ENCODE data around the gene PPP2R3A.

PPP2R3A gene

GRCh38 chr3:136038668-136039067, 73.1 kb downstream of the PPP2R3A start:
- H3K27me3 ChIP-seq (ENCODE audit: control insufficient read depth, insufficient read depth, low read length): no peaks in the 10 kb centered on the region
- TF ChIP-seq CTCF (IDR thresholded peaks at IDR 0.05): no peak
- H3K36me3 ChIP-seq (ENCODE audit: control insufficient read depth, insufficient read depth, low read length): no peaks in the 10 kb centered on the region
- no peak overlapping the region for H3K27ac ChIP-seq
- no peak overlapping the region for H3K9ac ChIP-seq
- no peak overlapping the region for H2AFZ ChIP-seq
- no peaks in the 10 kb centered on the region for H3K9me3 ChIP-seq (ENCODE audit: control insufficient read depth, low read length)
- H3K79me2 ChIP-seq: peaks cover 3% of the 10 kb centered on the region
- H3K4me3 ChIP-seq (ENCODE audit: low read depth, low read length): no peak overlapping the region
- H3K4me2 ChIP-seq (ENCODE audit: low read length): no peak overlapping the region
- H3K4me1 ChIP-seq: no peaks in the 10 kb centered on the region

GRCh38 chr3:136042608-136043221, 77.2 kb downstream of the PPP2R3A start:
- H3K4me1 ChIP-seq: no peaks in the 10 kb centered on the region
- H3K79me2 ChIP-seq: peaks cover 3% of the 10 kb centered on the region
- H3K9ac ChIP-seq: no peak overlapping the region
- no peaks in the 10 kb centered on the region for H3K27me3 ChIP-seq (ENCODE audit: control insufficient read depth, insufficient read depth, low read length)
- H3K9me3 ChIP-seq (ENCODE audit: control insufficient read depth, low read length): no peaks in the 10 kb centered on the region
- H3K27ac ChIP-seq: no peak overlapping the region
- no peaks in the 10 kb centered on the region for H3K36me3 ChIP-seq (ENCODE audit: control insufficient read depth, insufficient read depth, low read length)
- H3K4me3 ChIP-seq (ENCODE audit: low read depth, low read length): no peak overlapping the region
- peak; percentile 66 for TF ChIP-seq CTCF (IDR thresholded peaks at IDR 0.05)
- H3K4me2 ChIP-seq (ENCODE audit: low read length): no peak overlapping the region
- no peak overlapping the region for H2AFZ ChIP-seq

- Histone ChIP-seq H2AFZ (no peak overlapping the region), H3K4me3 (ENCODE audit: low read depth, low read length) (no peak overlapping the region), H3K36me3 (ENCODE audit: control insufficient read depth, insufficient read depth, low read length) (no peaks in the 10 kb centered on the region), H3K4me2 (ENCODE audit: low read length) (no peak overlapping the region), H3K9ac (no peak overlapping the region), H3K27ac (no peak overlapping the region), H3K9me3 (ENCODE audit: control insufficient read depth, low read length) (no peaks in the 10 kb centered on the region), H3K4me1 (no peaks in the 10 kb centered on the region), H3K27me3 (ENCODE audit: control insufficient read depth, insufficient read depth, low read length) (no peaks in the 10 kb centered on the region), H3K79me2 (peaks cover 3% of the 10 kb centered on the region)
- no peak for TF ChIP-seq CTCF (IDR thresholded peaks at IDR 0.05)
Observed at GRCh38 chr3:136044980-136045745, 79.6 kb downstream of the PPP2R3A start.

- Histone ChIP-seq H3K27me3 (ENCODE audit: control insufficient read depth, insufficient read depth, low read length) (no peaks in the 10 kb centered on the region), H3K27ac (no peak overlapping the region), H3K4me3 (ENCODE audit: low read depth, low read length) (no peak overlapping the region), H3K79me2 (peaks cover 2% of the 10 kb centered on the region), H3K9ac (no peak overlapping the region), H3K4me1 (no peaks in the 10 kb centered on the region), H2AFZ (no peak overlapping the region), H3K36me3 (ENCODE audit: control insufficient read depth, insufficient read depth, low read length) (no peaks in the 10 kb centered on the region), H3K4me2 (ENCODE audit: low read length) (no peak overlapping the region), H3K9me3 (ENCODE audit: control insufficient read depth, low read length) (no peaks in the 10 kb centered on the region)
- no peak for TF ChIP-seq CTCF (IDR thresholded peaks at IDR 0.05)
Observed at GRCh38 chr3:136048068-136048467, 82.5 kb downstream of the PPP2R3A start.

Measured in parathyroid adenoma (tissue), 2 donors.